Endothelial cell of umbilical vein (primary cell): ENCODE data around the gene AAR2. TPM values are rescaled to one million over a fixed set of nuclear protein-coding genes. Genes with fewer than 3 reads are reported as not detected.

ENCODE experiments used
- BruUV-seq: library from RNA; stranded (reverse); fragments of 400-500 nt; replicated peaks from 2 replicates; lab custom pipeline; 2021; lab: Mats Ljungman, UMichigan
- CTCF ChIA-PET: fragments of 300-600, 350-600 bp; sonication (Branson Sonifier 250); formaldehyde crosslinking; loops from one replicate; lab custom pipeline; 2021; ENCODE audit warnings: antibody characterized with exemption, inconsistent platforms; lab: Charles Lee
- POLR2A ChIA-PET: fragments of 300-600, 350-600 bp; sonication (Branson Sonifier 250); formaldehyde crosslinking; loops from one replicate; lab custom pipeline; 2021; ENCODE audit warnings: antibody characterized with exemption, inconsistent platforms; lab: Charles Lee
- DNase-seq: peaks from one replicate; pipeline ENCODE4 v3.0.0-alpha.2; 2011; ENCODE audit warnings: low read depth, low spot score
- FAIRE-seq: peaks from 2 replicates; lab custom pipeline; 2011; peaks lifted over from hg19 to GRCh38; lab: Jason Lieb, UNC
- H2AFZ ChIP-seq: 2 replicates; pipeline ENCODE4 v1.6.0; 2012; ENCODE audit warnings: low read depth, low read length, control low read depth, inconsistent platforms
- H3K27ac ChIP-seq: 2 replicates; pipeline ENCODE4 v1.5.1; 2011; ENCODE audit warnings: low read depth, mild to moderate bottlenecking, control low read depth, low read length, moderate library complexity; ENCODE audit not compliant: insufficient read depth
- H3K27me3 ChIP-seq, 2 experiments: 2 replicates each; pipeline versions ENCODE4 v1.6.0 to v1.6.1; 2011; ENCODE audit warnings: low read length in 2 of 2, mixed read lengths in 1 of 2; ENCODE audit not compliant: control insufficient read depth in 2 of 2, insufficient read depth in 2 of 2
- H3K36me3 ChIP-seq, 2 experiments: 2 replicates in 1 of 2; 3 replicates in 1 of 2; pipeline ENCODE4 v1.5.1; 2011; ENCODE audit warnings: low read length in 2 of 2, mild to moderate bottlenecking in 1 of 2, moderate library complexity in 1 of 2; ENCODE audit not compliant: control insufficient read depth in 2 of 2, insufficient read depth in 2 of 2; ENCODE audit errors: extremely low read depth in 1 of 2
- H3K4me1 ChIP-seq: 3 replicates; pipeline ENCODE4 v1.5.1; 2011; ENCODE audit warnings: mild to moderate bottlenecking, low read length; ENCODE audit not compliant: control insufficient read depth, insufficient read depth; ENCODE audit errors: extremely low read depth
- H3K4me2 ChIP-seq: 2 replicates; pipeline ENCODE4 v1.6.1; 2011; ENCODE audit warnings: low read length, control low read depth, mixed read lengths; ENCODE audit not compliant: insufficient read depth
- H3K4me3 ChIP-seq, 3 experiments: fragments of 200-600 bp in 1 of 3; sonication (generic), shearing (Covaris generic) in 1 of 3; replicated peaks in 1 of 3; 2 replicates each; pipeline ENCODE4 v1.5.1; 2011 to 2016; ENCODE audit warnings: control low read depth in 3 of 3, low read length in 3 of 3, mild to moderate bottlenecking in 2 of 3, inconsistent platforms in 1 of 3, low read depth in 1 of 3, moderate library complexity in 1 of 3; ENCODE audit not compliant: insufficient read depth in 1 of 3
- H3K79me2 ChIP-seq: 2 replicates; pipeline ENCODE4 v1.6.0; 2012; ENCODE audit warnings: low read length, inconsistent platforms; ENCODE audit not compliant: control insufficient read depth, insufficient read depth
- H3K9ac ChIP-seq: replicated peaks from 2 replicates; pipeline ENCODE3; 2011; ENCODE audit warnings: low read length, control low read depth; ENCODE audit not compliant: insufficient read depth; ENCODE audit errors: extremely low read depth
- H3K9me1 ChIP-seq: replicated peaks from 3 replicates; pipeline ENCODE4 v1.6.0; 2011; ENCODE audit warnings: mild to moderate bottlenecking, low read length; ENCODE audit not compliant: control insufficient read depth, insufficient read depth; ENCODE audit errors: extremely low read depth
- H3K9me3 ChIP-seq: replicated peaks from 2 replicates; pipeline ENCODE4 v1.5.1; 2012; ENCODE audit warnings: low read length, inconsistent platforms; ENCODE audit not compliant: control insufficient read depth, insufficient read depth
- H4K20me1 ChIP-seq: replicated peaks from 2 replicates; pipeline ENCODE3; 2011; ENCODE audit warnings: mild to moderate bottlenecking, low read length; ENCODE audit not compliant: control insufficient read depth, insufficient read depth; ENCODE audit errors: extremely low read depth
- EZH2 ChIP-seq: IDR thresholded peaks from 2 replicates; pipeline ENCODE4 v1.6.1; 2012; ENCODE audit warnings: borderline replicate concordance, low read depth, mild to moderate bottlenecking, moderate library complexity, low read length, inconsistent platforms; ENCODE audit not compliant: severe bottlenecking
- FOS ChIP-seq: IDR thresholded peaks from 2 replicates; pipeline ENCODE4 v1.6.1; 2011; ENCODE audit warnings: mild to moderate bottlenecking, low read length, moderate library complexity, borderline replicate concordance; ENCODE audit not compliant: insufficient read depth
- GATA2 ChIP-seq: IDR thresholded peaks from 2 replicates; pipeline ENCODE4 v1.7.0; 2011; ENCODE audit warnings: low read depth, mild to moderate bottlenecking, moderate library complexity, mixed read lengths, low read length; ENCODE audit not compliant: insufficient read length, insufficient read depth
- JUN ChIP-seq: IDR thresholded peaks from 2 replicates; pipeline ENCODE4 v1.6.1; 2011; ENCODE audit warnings: borderline replicate concordance, low read depth; ENCODE audit not compliant: insufficient read length, insufficient read depth
- MYC ChIP-seq: IDR thresholded peaks from one replicate; pipeline ENCODE4 v1.6.1; 2011; ENCODE audit warnings: mild to moderate bottlenecking, low read depth, low read length
- POLR2A ChIP-seq: IDR thresholded peaks from 2 replicates; pipeline ENCODE4 v1.6.1; 2012; ENCODE audit warnings: low read depth, mild to moderate bottlenecking, control low read depth, low read length
- POLR2AphosphoS5 ChIP-seq: IDR thresholded peaks from 2 replicates; pipeline ENCODE4 v1.6.1; 2012; ENCODE audit warnings: low read depth, mild to moderate bottlenecking, control low read depth, low read length, moderate library complexity; ENCODE audit not compliant: insufficient read depth
- dilution Hi-C: fragments of 300-500 bp; cut with MboI; formaldehyde crosslinking; loops from one replicate; pipeline ENCODE4 v1.15.0; 2019; ENCODE audit warnings: low sequenced_read_pairs; ENCODE audit not compliant: extremely low pct_ligation_motif_present
- intact Hi-C: fragments of 100-400 bp; cut with micrococcal nuclease; formaldehyde crosslinking; loops from one replicate; pipeline ENCODE4 v1.10.0; 2022
- polyA plus RNA-seq, 4 experiments: library from polyadenylated mRNA; depleted of rRNA in 3 of 4; stranded (reverse) in 3 of 4; unstranded in 1 of 4; fragments of >200 nt; gene quantifications; 2 replicates each; pipeline versions ENCODE4 v1.2.1 to v1.2.3, GENCODE V29; 2011 to 2012; ENCODE audit warnings: missing spikeins in 1 of 4
- total RNA-seq: library from RNA; stranded (reverse); gene quantifications from 2 replicates; pipeline ENCODE4 v1.2.3, GENCODE V29; 2021
- TF ChIP-seq, protein P1 (sequence below): IDR thresholded peaks from 2 replicates; pipeline ENCODE4 v1.6.1; 2011; ENCODE audit not compliant: insufficient read depth, insufficient read length
- TF ChIP-seq, protein P2 (sequence below), 2 donors: IDR thresholded peaks; 1 replicate in 1 of 2; 2 replicates in 1 of 2; pipeline ENCODE4 v1.5.1; 2011; ENCODE audit warnings: low read length in 2 of 2, mild to moderate bottlenecking in 2 of 2, moderate library complexity in 2 of 2, control low read depth in 1 of 2, inconsistent platforms in 1 of 2, low read depth in 1 of 2; ENCODE audit not compliant: insufficient read depth in 1 of 2; ENCODE audit errors: extremely low read depth in 1 of 2

Gene AAR2
- total and polyA plus RNA-seq, 2 donors (not counting 3 experiments of a cell fraction or from before 2014, with no cell fraction given), result 21.9 to 29.4 TPM

DNA sequence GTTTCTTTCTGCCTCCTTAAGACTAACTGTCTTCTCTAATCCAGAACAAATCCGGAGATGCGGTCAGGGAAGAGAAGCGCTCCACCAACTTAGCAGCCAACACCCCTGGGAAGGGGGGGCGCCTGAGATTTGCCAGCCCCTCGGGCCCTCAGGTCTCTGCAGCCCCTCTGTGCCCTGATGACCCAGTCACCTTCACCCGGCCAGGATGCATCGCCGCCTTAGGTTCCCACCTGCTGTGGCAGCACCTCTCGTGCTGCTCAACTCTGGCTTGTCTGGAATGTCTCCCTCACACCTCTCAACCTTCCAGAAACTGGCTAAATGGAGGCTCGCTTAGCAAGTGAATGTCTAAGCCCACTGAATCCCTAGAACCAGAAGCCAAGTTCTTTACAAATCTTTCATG is 28.0 kb upstream of the AAR2 start:
- ChIA-PET POLR2A (no interaction called here), CTCF (interaction anchor here (1.5 kb wide), 1 partner anchor 232 kb away, joined by 4 read pairs; no protein-coding TSS in a partner anchor)
- H3K9ac ChIP-seq, result no peak overlapping the region
- dilution Hi-C loops (no loop called here), intact Hi-C loops (no loop called here)
- TF ChIP-seq MYC (no peak), POLR2AphosphoS5 (no peak), GATA2 (no peak), FOS (no peak), JUN (no peak), POLR2A (no peak), EZH2 (no peak)
- TF ChIP-seq, protein P1, sequence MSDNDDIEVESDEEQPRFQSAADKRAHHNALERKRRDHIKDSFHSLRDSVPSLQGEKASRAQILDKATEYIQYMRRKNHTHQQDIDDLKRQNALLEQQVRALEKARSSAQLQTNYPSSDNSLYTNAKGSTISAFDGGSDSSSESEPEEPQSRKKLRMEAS, result no peak
- TF ChIP-seq, protein P2, sequence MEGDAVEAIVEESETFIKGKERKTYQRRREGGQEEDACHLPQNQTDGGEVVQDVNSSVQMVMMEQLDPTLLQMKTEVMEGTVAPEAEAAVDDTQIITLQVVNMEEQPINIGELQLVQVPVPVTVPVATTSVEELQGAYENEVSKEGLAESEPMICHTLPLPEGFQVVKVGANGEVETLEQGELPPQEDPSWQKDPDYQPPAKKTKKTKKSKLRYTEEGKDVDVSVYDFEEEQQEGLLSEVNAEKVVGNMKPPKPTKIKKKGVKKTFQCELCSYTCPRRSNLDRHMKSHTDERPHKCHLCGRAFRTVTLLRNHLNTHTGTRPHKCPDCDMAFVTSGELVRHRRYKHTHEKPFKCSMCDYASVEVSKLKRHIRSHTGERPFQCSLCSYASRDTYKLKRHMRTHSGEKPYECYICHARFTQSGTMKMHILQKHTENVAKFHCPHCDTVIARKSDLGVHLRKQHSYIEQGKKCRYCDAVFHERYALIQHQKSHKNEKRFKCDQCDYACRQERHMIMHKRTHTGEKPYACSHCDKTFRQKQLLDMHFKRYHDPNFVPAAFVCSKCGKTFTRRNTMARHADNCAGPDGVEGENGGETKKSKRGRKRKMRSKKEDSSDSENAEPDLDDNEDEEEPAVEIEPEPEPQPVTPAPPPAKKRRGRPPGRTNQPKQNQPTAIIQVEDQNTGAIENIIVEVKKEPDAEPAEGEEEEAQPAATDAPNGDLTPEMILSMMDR (IDR thresholded peaks at IDR 0.05; ENCODE audit: extremely low read depth in 1 of 2, insufficient read depth in 1 of 2, low read depth in 1 of 2, low read length in 2 of 2), result no peak
- no peaks in the 10 kb centered on the region for H3K9me3 ChIP-seq
- BruUV-seq, result no TSS peak
- no peak overlapping the region for H3K4me2 ChIP-seq
- no peak overlapping the region for H3K27ac ChIP-seq
- no peaks in the 10 kb centered on the region for H3K4me1 ChIP-seq
- peaks cover 0 to 4% of the 10 kb centered on the region in 2 experiments for H3K27me3 ChIP-seq
- no peaks in the 10 kb centered on the region for H4K20me1 ChIP-seq
- H3K36me3 ChIP-seq, result no peaks in the 10 kb centered on the region
- no peaks in the 10 kb centered on the region for H3K79me2 ChIP-seq
- no peak for FAIRE-seq
- no peak overlapping the region for H3K4me3 ChIP-seq
- DNase-seq, result no peak
- no peaks in the 10 kb centered on the region for H3K9me1 ChIP-seq
- no peak overlapping the region for H2AFZ ChIP-seq
